Left cardiac atrium (tissue), 4 donors: ENCODE data around the gene HIPK2. TPM values are rescaled to one million over a fixed set of nuclear protein-coding genes. Genes with fewer than 3 reads are reported as not detected.

Source experiments
- ATAC-seq, 2 donors: fragments of 200-7000 bp; cut with Tn5 transposase; one replicate each; pipeline ENCODE4 v1.9.1; 2020; ENCODE audit warnings: mild to moderate bottlenecking in 2 of 2, moderate library complexity in 2 of 2
- DNase-seq: peaks from one replicate; pipeline ENCODE4 v3.0.0-alpha.2; 2020
- intact Hi-C, 2 donors: fragments of 100-400 bp; cut with DNase I; formaldehyde crosslinking; loops; one replicate each; pipeline versions ENCODE4 v1.14.1 to v1.15.1; 2022 to 2023
- total RNA-seq, 2 donors: library from RNA; stranded (reverse); fragmentation: NEBNext Ultra II Directional; extraction: Animal tissue kit (Norgen Biotek cat#: 25700); gene quantifications; one replicate each; pipeline ENCODE4 v1.2.1, GENCODE V29; 2021
- donor health status: DM: no; HTN: yes; CAD: no.
- donor health status: DM: no; HTN: yes; CAD: no; lungs with severe emphysema.
- donor health status: DM: yes; HTN: yes; CAD: no.
- donor health status: Dilated cardiomyopathy.

Gene HIPK2
- total RNA-seq, 2 donors from 2014 or later: 123 to 139 TPM

DNA sequence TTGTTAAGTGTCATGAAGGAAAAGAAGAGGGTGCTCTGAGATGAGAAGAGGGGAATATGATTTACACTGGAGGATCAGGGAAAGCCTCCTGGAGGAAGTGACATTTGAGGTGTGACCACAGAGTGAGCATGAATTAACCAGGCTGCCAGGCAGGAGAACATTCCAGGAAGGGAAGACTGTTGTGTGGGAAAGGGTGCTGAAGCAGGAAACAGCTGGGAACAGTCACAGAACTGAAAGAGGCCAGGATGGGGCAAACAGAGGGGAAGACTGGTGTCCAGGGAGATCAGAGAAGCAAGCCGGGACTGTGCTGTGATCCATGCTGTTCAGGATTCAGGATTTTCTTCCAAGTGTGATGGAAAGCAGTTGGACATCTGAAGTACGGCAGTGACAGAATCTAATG, 14.9 kb downstream of the HIPK2 start:
- ATAC-seq (peak; percentile 36 to 49), DNase-seq (no peak)
- intact Hi-C loops: no loop called here

DNA sequence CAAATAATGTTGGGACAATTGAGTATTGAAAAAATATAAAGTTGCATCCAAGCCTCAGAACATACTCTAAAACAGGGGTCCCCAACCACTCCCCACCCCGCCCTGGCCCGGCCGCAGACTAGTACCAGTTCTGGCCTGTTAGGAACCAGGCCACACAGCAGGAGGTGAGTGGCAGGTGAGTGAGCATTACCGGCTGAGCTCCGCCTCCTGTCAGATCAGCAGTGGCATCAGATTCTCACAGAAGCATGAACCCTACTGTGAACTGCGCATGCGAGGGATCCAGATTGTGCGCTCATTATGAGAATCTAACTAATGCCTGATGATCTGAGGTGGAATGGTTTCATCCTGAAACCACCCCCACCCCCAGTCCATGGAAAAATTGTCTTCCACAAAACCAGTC, 19.4 kb downstream of the HIPK2 start:
- no peak for ATAC-seq
- DNase-seq: no peak
- intact Hi-C loops: no loop called here

DNA sequence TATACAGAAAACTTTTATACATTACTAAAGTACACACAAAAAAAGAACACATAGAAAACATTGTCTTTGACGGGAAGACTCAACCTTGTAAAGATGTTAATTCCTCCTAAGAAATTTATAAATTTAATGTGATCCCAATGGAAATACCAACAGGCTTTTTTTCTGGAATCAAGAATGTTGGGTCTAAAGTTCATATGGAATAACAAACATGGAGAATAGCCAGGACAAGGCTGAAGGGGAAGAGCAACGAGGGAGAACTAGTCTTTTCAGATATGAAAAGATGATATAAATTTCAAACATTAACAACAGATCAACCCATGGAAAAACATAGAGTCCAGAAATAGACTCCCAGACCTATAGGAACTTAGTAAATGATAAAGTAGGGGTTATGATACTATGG, 19.8 kb downstream of the HIPK2 start:
- intact Hi-C loops: no loop called here
- ATAC-seq (no peak), DNase-seq (no peak)

DNA sequence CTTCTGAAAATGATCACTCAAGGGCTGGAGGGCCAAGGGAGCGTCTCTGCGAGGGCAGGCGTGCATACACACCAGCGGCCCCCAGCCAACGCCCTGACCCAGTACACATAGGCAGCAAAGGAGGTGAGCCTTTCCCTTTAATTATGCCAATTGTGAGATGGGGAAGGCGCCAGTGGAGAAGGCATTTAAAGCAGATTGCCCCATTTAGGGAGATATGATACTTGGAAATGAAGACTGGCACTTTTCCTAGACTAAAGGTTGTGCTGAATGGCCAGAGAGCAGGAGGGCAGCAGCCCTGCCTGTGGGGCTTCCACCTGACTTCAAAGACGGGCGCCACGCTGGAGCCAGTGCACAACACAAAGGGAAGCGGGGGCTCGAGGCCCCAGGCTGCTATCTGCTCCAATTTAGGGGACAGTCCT, 24.1 kb downstream of the HIPK2 start:
- ATAC-seq (peak; percentile 33 to 59), DNase-seq (no peak)
- intact Hi-C loops: no loop called here

DNA sequence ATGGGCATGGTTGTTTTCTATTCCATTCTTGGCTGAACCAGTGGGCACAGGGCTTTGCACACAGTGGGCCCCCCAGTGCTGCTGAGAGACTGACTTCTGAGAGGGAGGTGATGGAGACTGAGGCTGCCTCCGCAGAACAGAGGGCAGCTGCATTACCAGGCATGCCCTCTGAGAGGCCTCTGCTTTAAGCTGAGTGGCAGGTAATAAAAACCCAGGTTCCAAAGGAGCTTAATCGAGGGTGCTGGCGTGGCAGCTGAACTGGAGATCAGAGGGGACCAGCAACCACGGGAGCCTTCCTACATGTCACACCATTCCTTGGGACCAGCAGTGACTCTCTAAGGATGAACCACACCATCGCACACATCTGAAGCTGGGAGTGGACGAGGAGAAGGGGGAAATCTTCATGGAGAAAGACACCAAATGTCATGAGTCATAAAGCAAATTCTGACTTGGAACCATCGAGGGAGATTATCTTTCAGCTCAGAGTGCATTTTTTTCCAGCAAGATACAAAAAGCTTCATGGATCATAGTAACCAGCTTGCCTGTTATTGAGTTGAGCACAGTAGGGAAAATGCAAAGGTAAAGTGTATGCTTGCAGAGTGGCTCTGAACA, 24.6 kb downstream of the HIPK2 start:
- intact Hi-C loops: no loop called here
- peak; percentile 3 to 5 for ATAC-seq
- no peak for DNase-seq

DNA sequence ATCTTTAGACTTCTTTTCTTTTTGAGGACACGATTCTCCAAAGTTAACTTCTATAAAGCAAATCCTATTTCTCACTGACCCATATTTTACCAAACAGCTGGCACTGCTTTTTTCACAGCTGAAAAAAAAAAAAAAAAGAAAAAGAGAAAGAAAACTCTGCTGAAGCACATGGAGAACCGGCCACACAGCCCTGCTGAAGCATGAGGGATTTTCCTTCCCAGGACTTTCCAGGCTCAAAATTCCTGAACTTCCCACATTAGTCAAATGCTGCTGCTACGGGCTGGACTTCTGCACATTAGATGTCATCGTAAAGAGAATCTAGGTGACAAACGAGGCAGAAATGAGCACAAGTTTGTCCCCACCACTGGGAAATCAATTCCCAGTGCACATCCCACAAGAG, 25.2 kb downstream of the HIPK2 start:
- DNase-seq: no peak
- no peak for ATAC-seq
- intact Hi-C loops: no loop called here

DNA sequence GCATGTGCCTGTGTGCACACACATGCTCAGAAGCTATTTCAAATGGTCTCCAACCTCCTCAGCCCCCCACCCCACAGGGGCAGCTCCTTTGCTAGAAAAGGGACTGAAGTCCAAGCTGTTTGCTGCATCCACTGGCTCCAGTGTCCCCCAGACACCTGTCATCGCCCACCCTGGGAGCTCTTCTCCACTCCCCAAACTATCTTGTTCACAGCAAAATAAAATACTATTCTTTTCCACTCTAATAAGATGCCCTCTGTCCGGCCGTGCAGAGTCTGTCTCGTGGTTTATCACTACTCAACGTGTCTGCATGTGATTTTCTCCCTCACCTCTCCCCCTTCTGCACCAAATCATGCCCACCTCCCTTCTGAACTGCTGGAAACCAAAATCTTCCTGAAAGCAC, 25.6 kb downstream of the HIPK2 start:
- no peak for DNase-seq
- intact Hi-C loops: no loop called here
- ATAC-seq: no peak

DNA sequence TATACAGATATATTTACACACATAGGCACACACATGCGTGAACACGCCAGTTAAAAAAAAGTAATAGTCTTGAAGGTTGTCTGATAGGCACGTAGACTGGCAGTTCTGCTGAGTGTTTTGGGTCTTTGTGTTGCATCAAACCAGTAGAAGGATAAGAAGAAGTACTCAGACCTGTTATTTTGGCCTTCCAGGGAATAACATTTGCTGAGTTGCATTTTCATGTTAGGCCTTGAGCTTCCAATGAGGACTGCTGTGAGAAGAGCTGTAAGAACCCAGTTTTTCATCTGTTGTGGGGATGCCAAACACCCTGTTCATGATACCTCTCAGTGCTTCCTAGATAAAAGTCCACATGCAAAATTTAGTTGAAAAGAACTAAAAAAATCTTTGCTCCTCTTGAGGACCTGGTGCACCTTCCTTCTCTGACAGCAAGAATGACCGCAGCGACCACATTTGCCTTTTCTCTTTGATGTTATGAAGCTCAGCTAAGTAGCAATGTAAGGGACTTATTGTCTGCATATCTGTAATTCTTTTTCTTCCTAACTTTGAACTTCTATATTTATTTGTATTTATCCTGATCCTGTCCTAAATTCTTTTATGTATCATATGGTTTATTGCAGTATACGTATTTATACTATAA, 27.2 kb downstream of the HIPK2 start:
- intact Hi-C loops: no loop called here

DNA sequence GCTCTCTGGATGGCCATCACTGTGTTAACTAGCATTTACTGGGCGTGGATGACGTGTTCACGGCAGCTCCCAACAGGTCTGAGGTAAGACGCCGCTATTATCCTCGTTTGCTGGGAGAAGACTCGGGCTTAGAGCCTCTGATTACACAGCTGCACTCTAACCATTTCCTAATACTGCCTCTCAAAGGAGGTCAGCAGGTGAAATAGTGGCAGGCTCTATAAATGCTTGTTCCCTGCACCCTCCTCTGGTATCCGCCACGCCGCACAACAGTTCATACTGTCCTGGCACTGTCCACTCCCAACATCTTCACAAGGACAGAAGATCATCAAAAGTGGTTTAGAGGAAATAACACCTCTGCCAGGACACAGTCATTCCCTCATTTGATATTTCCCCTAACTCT, 28.3 kb downstream of the HIPK2 start:
- DNase-seq (no peak), ATAC-seq (peak; percentile 45 to 70)
- intact Hi-C loops: no loop called here

More for the DNA sequence above, 27.2 kb downstream of the HIPK2 start:
- ATAC-seq (no peak), DNase-seq (no peak)

DNA sequence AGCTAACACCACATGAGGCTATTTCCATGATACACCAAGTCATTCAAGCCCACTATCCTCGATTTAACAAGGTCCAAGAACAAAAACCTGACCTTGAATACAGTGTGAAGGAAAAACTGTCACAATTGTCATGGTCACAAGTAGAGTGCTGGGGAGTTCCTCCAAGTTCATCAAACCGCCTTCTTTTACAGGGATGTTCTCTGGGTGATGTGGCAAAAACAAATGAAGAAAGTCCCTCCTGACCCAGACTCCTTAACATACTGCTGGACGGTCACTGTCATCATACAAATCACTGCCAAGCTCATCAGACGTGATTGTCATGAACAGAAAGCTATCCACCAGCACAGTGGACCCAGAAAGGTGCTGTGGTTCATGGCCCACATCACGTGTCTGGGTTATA, 28.9 kb downstream of the HIPK2 start:
- peak in 1 of 2 donors; percentile 5 for ATAC-seq
- intact Hi-C loops: no loop called here

DNA sequence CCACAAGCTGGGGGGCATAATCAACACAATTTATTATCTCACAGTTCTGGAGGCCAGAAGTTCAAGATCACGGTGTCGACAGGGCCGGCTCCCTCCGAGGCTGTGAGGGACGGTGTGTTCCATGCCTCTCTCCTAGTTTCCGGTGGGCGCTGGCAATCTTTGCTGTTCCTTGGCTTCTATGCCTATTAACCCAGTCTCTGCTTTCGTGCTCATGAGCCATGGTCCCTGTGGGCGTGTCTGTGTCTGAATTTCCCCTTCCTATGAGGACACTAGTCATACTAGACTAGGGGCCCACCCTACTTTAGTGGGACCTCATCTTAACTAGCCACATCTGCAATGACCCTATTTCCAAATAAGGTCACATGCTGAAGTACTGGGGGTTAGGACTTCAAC, 29.4 kb downstream of the HIPK2 start:
- peak; percentile 70 for DNase-seq
- peak in 1 of 2 donors; percentile 10 for ATAC-seq
- intact Hi-C loops: no loop called here

More for the DNA sequence above, 28.9 kb downstream of the HIPK2 start:
- no peak for DNase-seq

DNA sequence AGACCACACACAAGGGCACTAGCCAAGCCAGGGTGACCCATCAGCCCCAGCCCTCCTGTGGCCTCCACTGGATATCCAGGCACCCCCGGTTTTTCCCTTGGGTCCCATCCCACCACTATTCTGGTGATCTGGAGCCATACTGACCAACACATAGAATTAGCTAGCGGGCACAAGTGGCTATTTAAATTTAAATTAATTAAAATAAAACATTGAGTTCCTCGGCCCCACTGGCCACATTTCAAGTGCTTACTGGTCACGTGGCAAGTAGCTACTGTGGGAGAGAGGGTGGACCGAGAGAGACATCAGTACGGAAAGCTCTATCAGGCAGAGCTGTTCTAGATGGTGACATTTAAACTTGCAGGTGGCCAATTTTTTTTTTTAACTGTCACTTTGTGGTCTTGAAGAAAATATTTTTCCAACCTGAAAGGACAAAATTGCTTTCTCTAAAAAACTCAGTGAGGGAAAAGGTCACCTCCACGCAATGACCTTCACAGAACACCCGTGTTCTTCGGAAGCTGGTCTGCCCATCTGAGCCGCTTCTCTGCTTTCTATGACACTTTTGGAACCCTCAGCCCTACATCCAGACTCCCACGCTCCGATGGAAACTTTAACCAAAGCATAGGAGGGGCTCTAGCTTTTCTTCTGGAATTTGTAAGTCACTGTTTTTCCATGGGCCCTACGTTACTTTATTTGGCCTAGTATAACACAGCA, 30.0 kb downstream of the HIPK2 start:
- ATAC-seq (no peak), DNase-seq (no peak)
- intact Hi-C loops: no loop called here

DNA sequence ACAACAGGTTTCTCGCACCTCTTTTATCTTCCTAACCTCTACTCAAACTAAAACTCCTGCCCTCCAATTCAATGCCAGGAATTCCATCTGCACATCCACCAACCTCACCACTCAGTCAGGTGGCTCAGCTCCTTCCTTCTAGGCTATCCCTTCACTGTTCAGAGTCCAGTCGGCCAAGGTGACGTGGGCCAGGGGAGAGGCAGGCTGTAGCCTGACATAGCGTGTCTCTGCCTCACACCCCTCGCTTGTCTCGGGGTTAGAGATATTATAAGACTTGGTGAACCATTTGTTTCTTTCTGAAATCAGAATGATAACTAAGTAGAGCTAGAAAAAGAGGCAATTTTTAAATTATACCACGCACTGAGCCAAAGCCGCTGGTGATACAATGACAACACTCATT, 31.1 kb downstream of the HIPK2 start:
- ATAC-seq: no peak
- intact Hi-C loops: no loop called here
- no peak for DNase-seq

DNA sequence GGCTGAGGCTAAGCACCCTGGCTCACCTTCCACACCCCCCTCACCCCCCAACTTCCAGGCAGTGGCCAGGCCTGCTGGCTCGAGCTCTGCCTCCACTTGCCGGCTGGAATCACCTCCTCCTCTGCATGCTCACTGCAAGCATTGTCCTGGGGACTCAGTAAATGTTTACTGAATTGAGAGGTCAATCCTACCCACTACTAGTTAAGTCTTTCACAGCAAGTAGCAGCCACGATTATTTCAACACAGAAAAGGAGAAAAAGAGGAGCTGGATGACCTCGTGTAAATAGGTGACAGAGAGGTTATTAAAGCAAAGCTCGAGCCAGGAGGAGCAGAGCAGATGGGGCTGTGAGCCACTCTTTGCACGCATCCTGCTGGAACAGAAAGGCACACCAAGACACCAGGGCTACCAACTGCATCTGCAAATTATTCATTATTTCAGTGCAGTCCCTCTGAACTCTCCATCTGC, 32.1 kb downstream of the HIPK2 start:
- peak; percentile 36 for DNase-seq
- ATAC-seq: peak in 1 of 2 donors; percentile 11
- intact Hi-C loops: no loop called here

DNA sequence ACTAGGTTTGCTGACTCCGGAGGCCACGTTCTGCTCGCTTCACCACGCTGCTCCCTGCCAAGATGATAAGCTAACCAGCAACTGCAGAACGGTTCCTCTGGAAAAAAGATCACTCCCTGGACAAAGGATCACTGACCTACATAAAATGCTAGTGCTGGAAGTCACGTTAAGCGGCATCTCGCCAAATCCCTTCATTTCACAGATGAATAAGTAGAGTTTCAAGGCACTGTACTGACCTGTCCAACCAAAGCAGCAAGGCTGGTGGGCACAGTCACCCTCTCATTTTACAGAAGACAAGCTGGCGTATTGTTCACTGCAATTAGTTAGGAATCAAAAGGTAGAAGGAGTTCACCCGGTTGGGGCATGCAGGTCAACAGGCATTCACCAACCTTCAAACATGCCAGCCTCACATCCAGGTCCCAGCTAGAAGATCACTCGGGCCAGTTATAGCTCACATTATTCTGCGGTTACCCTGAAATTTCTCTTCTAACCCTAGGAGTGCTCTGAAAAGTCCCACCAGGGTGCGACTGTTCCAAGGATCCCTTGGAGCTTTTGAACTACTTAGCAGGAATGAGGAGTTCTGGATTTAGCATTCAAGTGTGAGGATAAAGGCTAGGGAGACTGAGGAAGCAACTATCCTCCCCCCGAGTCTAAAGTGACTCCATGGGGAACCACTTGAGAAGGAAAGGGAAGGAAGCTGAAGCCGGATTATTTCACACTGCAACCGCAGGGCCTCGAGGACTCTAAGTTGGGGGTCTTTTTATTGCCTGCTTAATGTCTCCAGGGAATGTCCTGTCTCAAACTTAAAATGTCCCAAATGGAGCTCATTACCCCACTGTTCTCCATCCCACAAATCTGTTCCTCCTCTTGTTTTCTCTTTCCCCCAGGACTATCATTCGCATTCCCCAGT, 32.8 kb downstream of the HIPK2 start:
- intact Hi-C loops: no loop called here
- DNase-seq: peak; percentile 69
- peak in 1 of 2 donors; percentile 5 for ATAC-seq

DNA sequence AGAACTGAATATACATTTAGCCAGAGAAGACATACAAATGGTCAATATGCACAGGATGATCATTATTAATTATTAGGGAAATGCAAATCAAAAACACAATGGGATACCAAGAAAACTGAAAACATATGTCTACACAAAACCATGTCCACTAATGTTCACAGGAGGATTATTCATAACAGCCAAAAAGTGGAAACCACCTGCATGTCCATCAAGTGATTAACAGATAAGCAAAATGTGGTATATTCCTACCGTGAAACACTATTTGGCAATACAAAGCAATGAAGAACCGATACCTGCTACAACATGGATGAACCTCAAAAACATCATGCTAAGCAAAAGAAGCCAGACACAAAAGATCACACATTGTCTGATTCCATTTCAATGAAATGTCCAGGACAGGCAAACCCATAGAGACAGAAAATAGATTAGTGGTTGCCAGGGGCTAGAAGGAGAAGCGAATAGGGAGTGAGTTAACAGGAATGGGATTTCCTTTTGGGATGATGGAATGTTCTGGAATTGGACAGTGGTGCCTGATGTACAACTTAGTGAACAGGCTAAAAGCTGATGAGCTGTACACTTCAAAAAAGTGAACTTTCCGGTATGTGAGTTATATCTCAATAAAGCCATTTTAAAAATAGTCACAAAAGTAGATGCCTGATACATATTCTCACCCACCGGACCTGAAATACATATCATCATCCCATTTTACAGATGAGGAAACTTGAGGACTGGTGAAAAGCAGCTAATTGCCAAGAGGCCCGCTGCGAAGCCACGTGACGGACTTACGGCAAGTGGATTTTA, 33.6 kb downstream of the HIPK2 start:
- DNase-seq (no peak), ATAC-seq (no peak)
- intact Hi-C loops: no loop called here

DNA sequence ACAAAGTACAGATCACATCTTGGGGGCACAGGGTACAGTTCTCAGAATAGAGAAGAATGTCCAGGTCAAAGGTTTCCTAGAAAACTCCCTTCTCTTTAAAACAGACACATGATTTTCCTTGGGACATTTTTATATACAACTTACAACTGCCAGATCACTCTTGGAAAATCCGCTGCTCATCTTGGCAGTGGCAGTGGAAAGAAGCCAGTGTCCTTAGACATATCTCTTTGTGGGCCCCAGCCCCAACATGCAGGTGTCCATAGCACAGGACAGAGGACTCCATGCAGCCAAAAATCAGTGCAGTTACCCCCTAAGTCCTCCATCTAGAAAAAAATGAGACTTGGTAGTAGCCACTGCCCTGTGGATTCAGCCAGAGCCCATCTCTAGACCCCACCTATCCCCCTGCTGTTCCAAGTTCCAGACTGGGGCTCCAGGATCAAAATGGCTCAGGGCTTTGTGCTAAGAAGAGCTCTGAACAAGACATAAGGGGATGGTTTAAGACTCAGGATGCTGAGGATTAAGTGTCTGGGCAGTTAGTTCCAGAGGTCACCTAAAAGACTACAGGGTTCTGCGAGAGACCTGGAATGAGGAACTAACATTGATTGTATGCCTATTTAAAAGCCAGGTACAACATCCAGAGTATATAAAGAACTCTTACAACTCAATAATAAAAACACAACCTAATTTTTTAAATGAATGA, 34.4 kb downstream of the HIPK2 start:
- ATAC-seq (no peak), DNase-seq (no peak)
- intact Hi-C loops: no loop called here

DNA sequence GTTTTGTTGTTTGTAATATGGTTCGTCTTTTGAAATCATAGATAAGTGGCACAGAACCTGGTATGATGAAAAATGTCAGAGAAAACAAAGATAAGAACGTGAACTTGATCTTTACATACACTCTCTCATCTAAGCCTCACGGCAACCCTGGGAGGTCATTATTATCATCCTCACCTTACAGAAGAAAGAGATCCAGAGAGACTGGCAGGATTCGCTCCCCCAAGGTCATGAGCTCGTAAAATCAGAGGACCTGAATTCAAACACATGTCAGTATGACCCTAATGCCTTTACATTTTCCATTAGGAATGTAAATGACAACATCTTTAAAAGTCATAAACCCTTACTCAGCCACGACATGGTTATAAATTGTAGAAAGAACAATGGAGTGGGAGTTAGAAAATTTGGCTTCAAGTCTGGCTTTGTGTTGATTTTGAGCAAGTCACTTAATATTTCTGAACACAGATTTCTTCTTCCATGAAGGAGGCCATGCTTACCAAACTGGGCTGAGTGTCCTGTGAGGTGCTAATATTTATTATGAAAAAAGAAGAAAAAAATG, 35.9 kb downstream of the HIPK2 start:
- no peak for ATAC-seq
- intact Hi-C loops: no loop called here
- DNase-seq: no peak
